Activated CD4-positive, alpha-beta T cell treated with anti-CD3 and anti-CD28 coated beads, Interleukin-2, amount 10 ng/mL, durations not matched to agents 24 days and 14 days (primary cell): Measurements from ENCODE around the gene MRPS31. TPM values are rescaled to one million over a fixed set of nuclear protein-coding genes. Genes with fewer than 3 reads are reported as not detected.
A peak's percentile ranks its signal among the peaks of the same experiment; 100 is the strongest.
"Not testable (repeated sequence)": the region's sequence is repeated elsewhere in the genome, so short reads cannot be mapped to it uniquely, and the experiment has no call there.

ENCODE experiments used
- DNase-seq: peaks from one replicate; pipeline ENCODE4 v3.0.0; 2022
- H3K27ac Mint-ChIP-seq: one replicate; pipeline ENCODE4 v1.8.0; 2022; ENCODE audit warnings: mild to moderate bottlenecking, mixed read lengths
- H3K27me3 Mint-ChIP-seq: one replicate; pipeline ENCODE4 v1.8.0; 2022; ENCODE audit warnings: mixed read lengths
- H3K36me3 Mint-ChIP-seq: one replicate; pipeline ENCODE4 v1.8.0; 2022; ENCODE audit warnings: low read depth, mild to moderate bottlenecking, mixed read lengths
- H3K4me1 Mint-ChIP-seq: one replicate; pipeline ENCODE4 v1.8.0; 2021; ENCODE audit warnings: mixed read lengths
- H3K4me3 Mint-ChIP-seq: one replicate; pipeline ENCODE4 v1.8.0; 2022; ENCODE audit warnings: mild to moderate bottlenecking, moderate library complexity, mixed read lengths
- H3K9me3 Mint-ChIP-seq: one replicate; pipeline ENCODE4 v1.8.0; 2021; ENCODE audit warnings: mixed read lengths
- intact Hi-C: fragments of 100-400 bp; cut with micrococcal nuclease; formaldehyde crosslinking; loops from one replicate; pipeline ENCODE4 v1.15.1; 2023
- total RNA-seq: library from RNA; stranded (reverse); gene quantifications from 2 replicates; pipeline ENCODE4 v1.2.3, GENCODE V29; 2022

Gene MRPS31
- total RNA-seq, 1 donor from 2014 or later = 46.3 TPM

- H3K4me3 Mint-ChIP-seq = peak overlapping the region; percentile 66
- peak overlapping the region; percentile 89 for H3K27ac Mint-ChIP-seq
- intact Hi-C loops = no loop called here
- H3K4me1 Mint-ChIP-seq = peaks cover 10% of the 10 kb centered on the region
- no peaks in the 10 kb centered on the region for H3K27me3 Mint-ChIP-seq
- H3K36me3 Mint-ChIP-seq = peaks cover 40% of the 10 kb centered on the region
- no peaks in the 10 kb centered on the region for H3K9me3 Mint-ChIP-seq
- DNase-seq = peak; percentile 68
Measured at GRCh38 chr13:40798380-40798779, 27.4 kb upstream of the MRPS31 start.

GRCh38 chr13:40796649-40797048, 25.7 kb upstream of the MRPS31 start:
- H3K9me3 Mint-ChIP-seq = no peaks in the 10 kb centered on the region
- DNase-seq = no peak
- peaks cover 12% of the 10 kb centered on the region for H3K4me1 Mint-ChIP-seq
- intact Hi-C loops = no loop called here
- H3K36me3 Mint-ChIP-seq = peaks cover 32% of the 10 kb centered on the region
- H3K4me3 Mint-ChIP-seq = no peak overlapping the region
- H3K27me3 Mint-ChIP-seq = no peaks in the 10 kb centered on the region
- no peak overlapping the region for H3K27ac Mint-ChIP-seq

GRCh38 chr13:40794414-40795368, 23.7 kb upstream of the MRPS31 start:
- DNase-seq = no peak
- peaks cover 17% of the 10 kb centered on the region for H3K4me1 Mint-ChIP-seq
- H3K4me3 Mint-ChIP-seq = no peak overlapping the region
- intact Hi-C loops = no loop called here
- no peaks in the 10 kb centered on the region for H3K27me3 Mint-ChIP-seq
- peaks cover 22% of the 10 kb centered on the region for H3K36me3 Mint-ChIP-seq
- no peaks in the 10 kb centered on the region for H3K9me3 Mint-ChIP-seq
- H3K27ac Mint-ChIP-seq = no peak overlapping the region

GRCh38 chr13:40793339-40793738, 22.3 kb upstream of the MRPS31 start:
- no peak for DNase-seq
- intact Hi-C loops = no loop called here
- H3K36me3 Mint-ChIP-seq = peaks cover 15% of the 10 kb centered on the region
- peaks cover 9% of the 10 kb centered on the region for H3K4me1 Mint-ChIP-seq
- no peak overlapping the region for H3K4me3 Mint-ChIP-seq
- no peaks in the 10 kb centered on the region for H3K9me3 Mint-ChIP-seq
- H3K27ac Mint-ChIP-seq = no peak overlapping the region
- H3K27me3 Mint-ChIP-seq = no peaks in the 10 kb centered on the region

GRCh38 chr13:40792284-40793051, 21.5 kb upstream of the MRPS31 start:
- Mint-ChIP-seq H3K27ac (no peak overlapping the region), H3K4me3 (no peak overlapping the region), H3K36me3 (peaks cover 12% of the 10 kb centered on the region), H3K4me1 (peaks cover 11% of the 10 kb centered on the region), H3K27me3 (no peaks in the 10 kb centered on the region), H3K9me3 (no peaks in the 10 kb centered on the region)
- no peak for DNase-seq
- intact Hi-C loops = no loop called here

- peaks cover 21% of the 10 kb centered on the region for H3K4me1 Mint-ChIP-seq
Measured at GRCh38 chr13:40790154-40790616, 19.2 kb upstream of the MRPS31 start.

GRCh38 chr13:40789275-40790153, 18.5 kb upstream of the MRPS31 start, which contains the start of gene SLC25A15:
TSS of gene SLC25A15 (plus strand) at chr13:40789611. CDS start at chr13:40793227, 3,616 bp downstream.
- H3K27ac Mint-ChIP-seq = peak within 1 kb of the TSS; percentile 80
- H3K4me3 Mint-ChIP-seq = peak within 1 kb of the TSS; percentile 79
- H3K9me3 Mint-ChIP-seq = no peaks in the 10 kb centered on the region
- peaks cover 21% of the 10 kb centered on the region for H3K4me1 Mint-ChIP-seq
- DNase-seq = peak; percentile 94
- no peaks in the 10 kb centered on the region for H3K36me3 Mint-ChIP-seq
- H3K27me3 Mint-ChIP-seq = no peaks in the 10 kb centered on the region
- intact Hi-C loops = loop anchor here (1.0 to 5.0 kb wide), 3 partner anchors 12 to 133 kb away; partner anchors contain the start of gene MRPS31

More at GRCh38 chr13:40790154-40790616, 19.2 kb upstream of the MRPS31 start:
- intact Hi-C loops = no loop called here
- Mint-ChIP-seq H3K36me3 (peaks cover 3% of the 10 kb centered on the region), H3K4me3 (peak overlapping the region; percentile 79), H3K27ac (peak overlapping the region; percentile 53), H3K27me3 (no peaks in the 10 kb centered on the region), H3K9me3 (no peaks in the 10 kb centered on the region)
- DNase-seq = no peak

GRCh38 chr13:40788540-40789274, 17.7 kb upstream of the MRPS31 start:
- H3K36me3 Mint-ChIP-seq, H3K9me3 Mint-ChIP-seq, H3K27me3 Mint-ChIP-seq, DNase-seq: not testable (repeated sequence)
- H3K4me1 Mint-ChIP-seq = peaks cover 21% of the 10 kb centered on the region
- H3K27ac Mint-ChIP-seq = peak overlapping the region; percentile 80
- intact Hi-C loops = loop anchor here (1.0 to 5.0 kb wide), 3 partner anchors 11 to 134 kb away; partner anchors contain the start of gene MRPS31
- H3K4me3 Mint-ChIP-seq = peak overlapping the region; percentile 79

- DNase-seq = no peak
- Mint-ChIP-seq H3K9me3 (no peaks in the 10 kb centered on the region), H3K4me1 (peaks cover 19% of the 10 kb centered on the region), H3K27me3 (no peaks in the 10 kb centered on the region), H3K36me3 (no peaks in the 10 kb centered on the region), H3K27ac (peak overlapping the region; percentile 59), H3K4me3 (peak overlapping the region; percentile 18)
- intact Hi-C loops = loop anchor here (5.0 kb wide), 1 partner anchor 135 kb away; no protein-coding TSS in a partner anchor
Measured at GRCh38 chr13:40787062-40787461, 16.1 kb upstream of the MRPS31 start.

- Mint-ChIP-seq H3K27ac (peak overlapping the region; percentile 59), H3K27me3 (no peaks in the 10 kb centered on the region), H3K4me1 (peaks cover 19% of the 10 kb centered on the region), H3K9me3 (no peaks in the 10 kb centered on the region), H3K4me3 (peak overlapping the region; percentile 3), H3K36me3 (no peaks in the 10 kb centered on the region)
- intact Hi-C loops = loop anchor here (5.0 kb wide), 1 partner anchor 136 kb away; no protein-coding TSS in a partner anchor
- no peak for DNase-seq
Measured at GRCh38 chr13:40786568-40786996, 15.6 kb upstream of the MRPS31 start.

GRCh38 chr13:40784540-40784939, 13.6 kb upstream of the MRPS31 start:
- Mint-ChIP-seq H3K36me3 (no peaks in the 10 kb centered on the region), H3K4me3 (no peak overlapping the region), H3K27ac (no peak overlapping the region), H3K4me1 (peaks cover 15% of the 10 kb centered on the region), H3K27me3 (no peaks in the 10 kb centered on the region), H3K9me3 (no peaks in the 10 kb centered on the region)
- no peak for DNase-seq
- intact Hi-C loops = no loop called here

GRCh38 chr13:40782971-40783370, 12.0 kb upstream of the MRPS31 start:
- H3K4me1 Mint-ChIP-seq = peaks cover 20% of the 10 kb centered on the region
- H3K27me3 Mint-ChIP-seq, H3K36me3 Mint-ChIP-seq, H3K9me3 Mint-ChIP-seq, H3K27ac Mint-ChIP-seq, H3K4me3 Mint-ChIP-seq, DNase-seq, intact Hi-C loops: not testable (repeated sequence)
